NCI-H1417 (cell line): Measurements from ENCODE around the gene MYZAP.
A peak's percentile ranks its signal among the peaks of the same experiment; 100 is the strongest.
"Not testable (repeated sequence)": the region's sequence is repeated elsewhere in the genome, so short reads cannot be mapped to it uniquely, and the experiment has no call there.

Source experiments
- DNase-seq, 3 experiments: peaks; one replicate each; lab custom pipeline; 2025; lab: John Stamatoyannopoulos, UW

The MYZAP gene

DNA sequence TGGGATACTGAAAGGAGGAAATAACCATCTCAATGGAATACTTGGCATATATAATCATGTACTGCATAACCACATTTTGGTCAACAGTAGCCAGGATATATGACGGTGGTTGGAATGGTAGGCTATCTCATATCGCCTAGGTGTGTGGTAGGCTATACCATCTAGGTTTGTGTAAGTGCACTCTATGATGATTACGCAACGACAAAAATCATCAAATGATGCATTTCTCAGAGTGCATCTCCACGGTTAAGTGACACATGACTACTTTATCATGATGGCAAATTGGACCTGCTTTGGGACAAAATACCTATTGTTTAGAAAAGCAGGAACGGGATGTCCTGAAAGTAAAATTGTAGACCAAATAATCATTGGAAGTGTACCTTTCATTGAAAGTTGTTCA lies 2.8 kb downstream of the MYZAP start:
- DNase-seq: no peak

DNA sequence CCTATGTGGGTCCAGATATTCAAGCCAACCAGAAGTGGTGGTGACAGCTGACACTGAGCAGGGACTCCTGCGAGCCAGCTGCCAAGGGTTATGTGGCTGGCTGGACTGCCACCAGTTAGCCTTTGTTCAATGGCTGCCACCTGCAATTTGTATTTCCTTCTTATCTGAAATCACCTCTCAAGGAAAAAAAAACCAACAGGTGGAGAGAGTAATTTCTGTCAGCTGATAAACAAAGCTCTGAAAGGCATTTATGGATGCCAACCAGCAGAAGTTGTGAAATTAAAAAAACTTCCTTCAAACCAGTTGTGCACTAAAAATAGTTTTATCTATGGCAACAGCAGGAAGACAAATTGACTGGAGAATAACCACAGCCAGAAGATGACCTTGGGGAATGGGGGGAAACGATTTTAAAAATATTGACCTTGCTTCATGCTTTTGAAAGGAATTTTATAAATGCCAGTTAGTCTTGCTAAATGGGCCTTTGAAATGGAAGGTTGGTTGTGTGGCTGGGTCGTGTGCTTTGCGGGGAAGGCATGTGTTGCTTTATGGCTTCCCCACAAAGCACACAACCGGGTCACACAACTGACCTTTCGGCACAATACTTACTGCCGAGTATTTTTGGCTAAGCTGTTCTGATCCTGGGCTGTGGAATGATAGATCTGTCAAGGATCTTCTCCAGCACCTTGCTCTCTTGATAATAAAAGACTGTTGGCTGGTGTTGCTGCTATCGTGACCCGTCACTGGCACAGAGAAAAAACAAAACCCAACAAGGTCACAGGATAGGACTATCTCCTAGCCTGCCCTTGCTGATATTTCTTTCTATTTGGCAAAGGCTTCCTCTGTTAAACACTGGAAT lies 3.5 kb downstream of the MYZAP start:
- DNase-seq: peak in 2 of 3 experiments; percentile 31 to 74

DNA sequence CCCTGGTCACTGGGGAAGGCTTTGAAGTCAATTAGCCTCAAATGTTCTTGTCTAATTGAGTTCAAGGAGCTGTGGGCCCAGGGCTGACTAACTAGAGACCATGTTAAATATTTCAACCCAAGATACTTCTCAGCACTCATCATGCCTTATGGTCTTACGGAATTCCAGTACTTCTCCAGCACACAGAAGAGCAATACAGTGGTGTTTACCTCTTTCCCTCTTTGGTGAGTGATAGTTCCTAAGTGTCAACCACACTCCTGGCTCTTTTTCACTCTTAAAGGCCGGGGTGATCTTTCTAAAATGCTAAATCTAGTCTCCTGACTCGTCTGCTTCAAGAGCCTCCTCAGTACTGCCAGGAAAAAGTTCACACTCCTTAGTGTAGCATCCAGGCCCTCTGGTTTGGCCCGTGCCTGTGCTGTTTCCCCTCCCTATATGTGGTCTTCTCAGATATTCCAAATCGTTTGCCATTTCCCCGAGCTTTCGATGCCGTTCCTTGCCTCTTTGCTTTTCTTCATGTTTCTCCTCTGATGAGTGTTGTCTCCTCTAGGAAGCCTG lies 4.7 kb downstream of the MYZAP start:
- DNase-seq: no peak

DNA sequence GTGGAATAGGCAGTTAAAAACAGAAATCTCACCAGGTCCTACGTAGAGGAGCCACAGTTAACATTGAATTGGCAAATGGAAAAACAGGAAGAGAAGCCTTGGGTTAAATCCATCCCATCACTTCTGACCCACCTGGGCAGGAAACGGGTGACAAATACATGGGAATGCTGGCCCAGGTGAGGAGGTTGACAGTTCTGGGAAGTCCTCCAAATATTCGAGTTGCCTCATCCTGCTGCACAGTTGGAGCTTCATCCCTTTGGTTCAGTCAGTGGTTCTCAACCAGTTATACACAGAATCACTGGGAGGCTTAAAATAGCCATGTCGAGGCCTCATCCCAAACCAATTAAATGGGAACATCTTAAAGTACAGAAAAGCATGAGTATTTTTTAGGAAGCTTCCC lies 5.3 kb downstream of the MYZAP start:
- DNase-seq: no peak

DNA sequence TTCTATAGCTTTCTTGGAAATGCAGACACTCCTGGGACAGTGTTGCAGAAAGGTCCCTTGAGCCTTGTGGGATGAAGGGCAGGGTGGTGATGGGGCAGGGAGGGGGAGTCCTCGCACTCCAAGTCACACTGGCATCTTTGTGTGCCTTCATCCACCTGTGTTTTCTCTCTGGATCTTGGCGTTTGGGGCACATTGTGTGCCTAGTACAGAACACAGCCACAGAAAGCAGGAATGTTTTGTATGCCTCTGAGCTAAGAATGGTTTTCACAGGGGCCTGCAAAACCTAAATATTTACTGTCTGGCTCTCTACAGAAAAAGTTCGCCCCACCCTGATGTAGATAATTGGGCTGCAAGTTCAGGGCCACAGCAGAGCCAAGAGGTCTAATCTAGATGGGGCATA lies 5.7 kb downstream of the MYZAP start:
- DNase-seq: no peak

DNA sequence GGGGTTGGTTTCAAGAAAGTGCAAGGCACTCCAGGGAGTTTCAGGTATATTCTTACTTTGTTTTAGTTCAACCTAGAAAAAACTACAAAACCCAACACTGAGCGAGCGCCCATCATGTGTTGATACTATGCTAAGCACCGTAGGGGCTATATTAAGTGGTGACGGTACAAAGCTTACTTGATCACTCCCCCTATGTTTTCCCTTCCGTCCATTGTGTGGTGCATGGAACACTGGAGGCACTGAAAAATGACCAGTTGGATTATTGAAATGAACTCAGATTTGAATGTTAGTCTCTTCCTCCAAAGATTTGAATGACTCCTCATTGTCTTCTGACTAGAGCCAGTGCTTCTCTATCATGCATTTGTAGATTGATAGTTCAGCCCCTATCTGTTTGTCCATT lies 6.6 kb downstream of the MYZAP start:
- no peak for DNase-seq

DNA sequence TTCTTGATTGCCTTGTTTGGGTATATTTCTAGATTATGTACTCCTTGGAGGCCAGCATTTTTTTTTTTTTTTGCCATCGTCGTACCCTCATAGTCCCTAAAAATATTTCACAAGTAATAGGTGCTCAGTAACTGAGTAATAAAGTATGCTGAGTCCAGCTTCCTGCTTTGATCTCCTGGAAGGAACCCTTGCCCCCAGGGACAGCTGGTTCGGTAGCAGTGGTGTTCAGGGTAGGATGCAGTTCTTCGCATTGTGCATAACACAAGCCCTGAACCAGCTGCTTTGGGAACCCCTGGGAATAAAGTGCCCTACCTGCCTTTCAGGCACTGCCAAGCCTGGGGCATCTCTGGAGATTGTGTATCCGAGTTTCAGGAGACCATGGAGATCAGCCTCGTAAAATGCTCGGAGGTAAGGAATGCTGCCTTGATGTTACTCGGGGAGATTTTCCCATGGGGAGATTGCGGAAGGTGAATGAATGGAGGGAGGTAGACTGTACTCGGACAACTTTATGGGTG lies 7.6 kb downstream of the MYZAP start:
- DNase-seq: no peak

DNA sequence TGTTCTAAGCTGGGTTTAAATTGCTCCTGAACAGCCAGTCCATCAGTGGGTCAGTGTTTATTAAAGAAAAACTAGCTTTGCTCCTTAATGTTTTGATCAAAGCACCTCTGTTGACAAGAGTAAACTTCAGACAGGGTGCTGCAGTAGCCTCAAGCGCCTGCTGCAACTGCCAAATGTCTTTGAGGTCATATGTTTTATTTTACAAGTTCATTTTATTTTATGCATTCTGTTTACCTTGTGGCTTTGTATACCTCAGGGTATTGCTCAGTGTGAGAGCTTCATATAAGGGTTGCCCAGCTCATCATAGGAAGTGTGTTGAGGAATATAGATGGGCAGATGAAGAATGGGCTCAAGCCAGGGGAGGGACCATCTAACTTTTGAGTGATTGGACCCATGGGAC lies 8.5 kb downstream of the MYZAP start:
- DNase-seq: no peak

DNA sequence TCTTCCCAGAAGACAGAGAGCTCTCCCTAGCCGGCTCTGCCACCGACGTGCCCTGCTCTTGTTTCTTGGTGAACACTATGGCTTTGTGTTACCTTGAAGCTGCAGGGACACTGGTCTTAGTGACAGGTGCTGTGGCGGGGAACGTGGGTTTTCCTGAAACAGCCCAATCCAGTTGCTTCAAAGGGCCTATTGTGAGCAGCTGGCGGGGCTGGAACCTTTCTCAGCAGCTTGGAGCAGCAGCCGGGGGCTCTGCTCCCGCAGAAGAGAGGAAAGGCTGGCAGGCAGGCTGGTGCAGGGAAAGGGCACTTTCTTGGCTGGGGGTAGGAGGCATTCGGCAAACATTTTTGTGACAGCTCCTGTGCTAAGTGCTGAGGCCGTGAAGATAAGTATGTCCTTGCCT lies 12.8 kb downstream of the MYZAP start:
- no peak for DNase-seq

DNA sequence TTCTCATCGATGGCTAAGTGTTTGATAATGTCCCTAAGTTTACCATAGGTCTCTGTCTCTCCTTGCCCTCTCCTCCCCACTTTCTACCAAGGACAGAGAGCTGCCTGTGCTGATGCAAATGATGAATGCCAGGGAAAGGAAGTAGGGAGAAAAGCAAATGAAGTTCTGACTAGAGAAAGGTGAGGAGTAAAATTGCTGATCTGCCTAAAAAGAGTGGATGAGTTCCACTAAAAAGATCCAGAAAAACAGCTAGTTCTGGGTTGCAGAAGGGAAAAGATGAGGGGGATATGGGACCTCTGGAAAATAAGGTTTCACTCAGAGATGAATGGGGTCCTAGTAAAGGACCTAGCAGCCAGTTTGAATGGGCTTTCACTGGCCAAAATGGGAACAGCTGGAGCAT lies 13.8 kb downstream of the MYZAP start:
- no peak for DNase-seq

DNA sequence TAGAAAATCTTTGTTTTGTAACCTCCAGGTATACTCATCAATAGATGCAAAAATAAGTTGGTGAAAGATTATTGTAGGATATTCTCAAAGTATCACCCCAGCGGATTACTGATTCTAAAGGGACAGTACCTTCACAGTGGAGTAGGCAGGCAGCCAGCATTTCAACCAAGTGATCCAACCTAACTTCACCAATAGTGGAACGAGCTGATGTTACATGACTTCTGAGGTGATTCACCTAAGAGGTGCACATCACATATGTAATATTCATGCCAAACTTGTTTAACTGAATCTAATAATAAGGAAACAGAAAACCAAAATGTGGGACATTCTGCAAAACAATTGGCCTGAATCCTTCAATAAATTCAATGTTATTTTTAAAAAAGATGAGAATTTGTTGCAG lies 14.3 kb downstream of the MYZAP start:
- no peak for DNase-seq

DNA sequence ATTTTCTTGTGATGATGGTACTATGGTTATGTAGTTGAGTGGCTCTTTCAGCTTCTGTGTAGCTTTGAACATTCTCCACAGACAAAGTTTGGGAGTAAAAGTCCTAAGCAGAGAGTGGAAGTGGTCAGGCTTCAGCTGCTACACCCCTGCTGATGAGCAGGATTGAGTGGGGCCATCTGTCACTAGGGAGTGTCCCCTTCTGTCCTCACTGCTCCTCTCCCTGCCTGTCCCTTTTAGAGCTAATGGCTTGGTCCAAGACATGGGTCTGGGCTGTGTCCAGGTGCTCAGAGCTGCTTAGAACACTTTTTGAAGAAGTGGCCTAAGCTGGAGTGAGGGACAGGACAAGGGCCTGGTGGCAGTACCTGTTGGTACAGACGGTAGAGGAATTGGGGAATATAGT lies 15.1 kb downstream of the MYZAP start:
- no peak for DNase-seq

DNA sequence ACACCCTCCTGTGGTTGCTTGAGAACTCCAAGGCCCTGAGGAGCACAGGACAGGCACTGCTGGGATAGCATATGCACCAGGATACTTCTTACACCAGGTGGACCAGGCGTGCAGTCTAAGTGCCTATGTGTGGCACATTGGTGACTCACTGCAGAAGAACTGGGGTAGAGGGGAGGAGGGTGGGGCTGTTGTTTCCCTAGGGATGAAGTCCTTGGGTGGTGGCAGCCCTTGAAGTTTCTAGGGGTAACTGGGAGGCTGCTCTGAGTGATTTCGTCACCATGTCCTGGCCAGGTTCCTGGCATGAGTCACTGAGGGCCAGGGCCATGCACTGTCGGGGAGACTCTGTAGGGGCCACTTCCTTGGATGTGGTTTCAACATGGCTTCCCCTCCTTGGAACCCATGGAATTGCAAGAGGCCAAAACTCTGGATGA lies 15.9 kb downstream of the MYZAP start:
- no peak for DNase-seq

DNA sequence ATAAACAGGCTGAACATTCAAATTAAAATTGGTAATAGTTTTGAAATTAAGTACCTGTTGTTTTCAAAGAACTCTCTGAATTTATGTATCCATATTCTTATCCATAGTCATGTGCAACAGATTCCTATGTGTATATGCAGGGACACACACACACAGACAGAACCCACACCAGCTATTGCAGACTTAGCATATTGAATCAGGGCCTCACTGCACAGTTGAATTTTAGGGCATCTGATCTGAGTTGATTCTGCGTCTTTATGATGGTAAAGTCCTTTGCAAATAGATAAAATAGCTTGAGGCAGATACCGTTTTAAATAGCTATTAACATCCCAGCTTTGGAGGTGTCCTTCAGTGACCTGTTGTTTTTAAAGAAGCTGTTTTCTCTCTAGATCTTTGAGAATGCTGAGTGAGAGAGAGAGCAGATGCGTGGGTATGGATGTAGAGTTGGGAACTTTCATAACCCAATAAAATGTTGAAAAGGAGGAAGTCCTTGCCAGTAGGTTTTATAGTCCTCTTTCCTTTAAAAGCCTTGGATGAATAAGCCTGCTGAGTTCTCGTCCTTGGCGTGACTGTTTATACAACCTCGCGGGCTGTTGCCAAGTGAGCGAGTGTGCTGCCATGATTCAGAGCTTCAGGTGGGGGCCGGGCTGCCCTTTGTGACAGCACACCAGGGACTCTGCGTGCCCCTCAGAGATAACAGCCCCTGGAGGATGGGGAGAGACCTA lies 18.3 kb downstream of the MYZAP start:
- no peak for DNase-seq

DNA sequence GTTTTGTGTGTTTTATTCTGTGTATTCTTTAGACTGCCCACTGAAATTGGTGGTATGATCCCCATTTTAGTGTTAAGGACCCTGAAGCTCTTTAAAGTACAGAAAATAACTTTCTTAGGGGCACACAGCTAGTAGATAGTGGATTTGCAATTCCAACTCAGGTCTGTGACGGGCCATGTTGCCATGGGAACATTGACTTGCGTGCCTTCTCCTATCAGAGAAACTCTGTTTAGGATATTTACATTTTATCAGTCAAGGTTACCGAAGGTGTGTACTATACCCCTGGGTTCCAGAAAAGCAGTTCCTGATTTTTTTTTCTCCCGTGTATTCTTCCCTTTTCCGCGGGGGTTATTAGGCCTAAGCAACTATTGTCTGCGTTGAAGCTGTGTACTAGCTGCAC lies 19.4 kb downstream of the MYZAP start:
- DNase-seq: no peak

DNA sequence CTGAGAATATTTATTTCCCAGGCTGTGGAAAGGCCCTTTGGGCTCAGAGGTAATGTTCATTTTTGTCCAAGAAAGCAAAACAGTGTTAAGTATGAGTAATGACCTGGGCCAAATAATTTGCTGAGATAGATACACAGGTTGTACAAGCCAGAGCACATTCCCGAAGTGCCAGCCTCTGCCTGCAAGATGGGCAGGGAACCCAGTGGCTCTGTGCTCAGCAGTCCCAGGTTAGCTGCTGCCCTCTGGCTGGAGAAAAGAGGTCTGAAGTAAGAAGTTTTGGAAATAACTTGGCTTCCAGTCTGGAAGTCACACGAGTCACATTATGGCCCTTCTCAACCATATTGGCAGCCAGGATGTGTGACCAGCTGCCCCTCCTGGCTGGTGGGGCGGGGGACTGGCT lies 20.2 kb downstream of the MYZAP start:
- DNase-seq: no peak

DNA sequence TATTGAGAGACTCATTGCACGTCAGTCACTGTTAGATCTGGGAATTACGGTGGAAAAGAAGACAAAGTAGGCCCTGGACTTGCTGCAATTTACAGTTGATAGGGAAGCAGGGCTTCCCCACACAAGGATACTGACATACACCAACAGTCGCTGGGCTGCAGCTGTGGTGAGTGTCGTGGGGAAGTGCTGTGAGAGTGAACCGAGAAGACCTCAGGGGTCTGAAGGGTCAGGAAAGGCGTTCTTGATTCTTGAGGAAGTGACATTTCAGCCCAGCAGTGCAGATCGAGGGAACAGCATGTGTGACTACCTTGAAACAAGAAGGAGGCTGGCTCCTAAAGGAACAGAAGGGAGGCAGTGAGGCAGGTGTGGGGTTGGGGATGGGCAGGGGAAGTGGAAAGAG lies 22.5 kb downstream of the MYZAP start:
- no peak for DNase-seq

DNA sequence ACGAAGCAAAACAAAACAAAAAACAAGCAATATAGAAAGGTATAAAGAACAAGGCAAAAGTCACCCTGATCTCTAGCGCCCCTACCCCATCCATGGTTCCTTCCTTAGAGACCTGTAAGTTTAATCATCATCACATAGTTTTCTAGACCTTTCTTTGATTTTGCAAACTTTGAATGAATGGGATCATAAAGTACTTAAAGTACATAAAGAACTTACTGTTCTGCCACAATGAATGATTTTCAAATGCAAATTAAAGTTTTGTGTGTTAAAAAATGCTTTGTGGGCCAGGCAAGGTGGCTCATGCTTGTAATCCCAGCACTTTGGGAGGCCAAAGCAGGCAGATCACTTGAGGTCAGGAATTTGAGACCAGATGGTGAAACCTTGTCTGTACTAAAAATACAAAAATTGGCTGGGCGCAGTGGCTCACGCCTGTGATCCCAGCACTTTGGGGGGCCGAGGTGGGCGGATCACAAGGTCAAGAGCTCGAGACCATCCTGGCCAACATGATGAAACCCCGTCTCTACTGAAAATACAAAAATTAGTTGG lies 24.3 kb downstream of the MYZAP start:
- DNase-seq: not testable (repeated sequence)

DNA sequence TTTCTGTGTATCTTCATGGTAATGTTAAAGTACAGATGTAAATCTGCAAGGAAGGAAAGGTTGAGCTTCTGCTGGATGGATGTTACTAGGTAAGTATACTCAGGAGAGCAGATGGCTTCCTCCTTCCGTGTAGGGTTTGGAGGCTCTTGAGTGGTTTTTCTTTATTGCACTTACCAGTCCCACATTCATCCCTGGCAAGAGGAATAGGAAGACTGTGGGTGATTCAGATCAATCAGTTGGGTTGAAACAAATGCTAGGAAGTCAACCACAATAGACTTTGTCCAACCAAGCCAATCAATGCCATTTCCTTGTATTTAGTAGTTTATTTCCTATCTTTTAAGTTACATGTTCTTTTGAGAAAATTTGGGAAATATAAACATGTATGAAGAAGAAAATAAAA lies 26.6 kb downstream of the MYZAP start:
- DNase-seq: no peak

DNA sequence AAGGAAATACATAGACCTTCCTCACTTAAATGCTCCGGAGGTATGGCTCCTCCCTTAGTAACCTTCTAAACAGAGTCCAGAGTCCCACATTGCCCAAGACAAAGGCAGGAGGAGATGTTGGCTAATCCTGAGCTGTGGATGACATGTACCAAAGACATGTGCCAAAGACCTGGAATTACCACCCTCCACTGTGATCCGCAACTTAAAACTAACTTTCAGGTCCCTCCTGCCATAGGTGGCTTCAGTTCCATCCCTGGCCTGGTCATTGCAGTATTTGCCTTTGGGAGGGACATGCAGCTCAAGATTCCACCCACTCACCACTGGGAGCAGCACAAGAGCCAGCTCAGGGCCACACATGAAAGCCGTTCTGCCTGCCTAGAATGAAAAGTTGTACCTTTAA lies 28.0 kb downstream of the MYZAP start:
- DNase-seq: no peak

DNA sequence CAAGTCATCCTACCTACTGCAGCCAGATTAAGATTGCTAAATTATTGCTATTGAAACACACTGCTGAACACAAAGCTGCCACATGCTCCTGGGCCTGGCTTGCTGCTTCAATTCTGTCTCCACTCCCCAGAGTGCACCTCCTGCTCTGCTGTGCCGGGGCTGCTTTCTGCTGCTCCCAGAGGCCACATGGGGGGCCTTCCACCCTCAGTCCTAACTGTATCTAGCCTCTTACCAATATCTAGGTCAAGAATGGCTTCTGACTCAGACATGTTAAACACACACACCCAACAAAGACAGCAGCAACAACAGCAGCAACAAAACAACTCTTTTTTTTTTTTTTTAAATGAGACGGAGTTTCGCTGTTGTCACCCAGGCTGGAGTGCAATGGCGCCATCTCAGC lies 33.0 kb downstream of the MYZAP start:
- no peak for DNase-seq

DNA sequence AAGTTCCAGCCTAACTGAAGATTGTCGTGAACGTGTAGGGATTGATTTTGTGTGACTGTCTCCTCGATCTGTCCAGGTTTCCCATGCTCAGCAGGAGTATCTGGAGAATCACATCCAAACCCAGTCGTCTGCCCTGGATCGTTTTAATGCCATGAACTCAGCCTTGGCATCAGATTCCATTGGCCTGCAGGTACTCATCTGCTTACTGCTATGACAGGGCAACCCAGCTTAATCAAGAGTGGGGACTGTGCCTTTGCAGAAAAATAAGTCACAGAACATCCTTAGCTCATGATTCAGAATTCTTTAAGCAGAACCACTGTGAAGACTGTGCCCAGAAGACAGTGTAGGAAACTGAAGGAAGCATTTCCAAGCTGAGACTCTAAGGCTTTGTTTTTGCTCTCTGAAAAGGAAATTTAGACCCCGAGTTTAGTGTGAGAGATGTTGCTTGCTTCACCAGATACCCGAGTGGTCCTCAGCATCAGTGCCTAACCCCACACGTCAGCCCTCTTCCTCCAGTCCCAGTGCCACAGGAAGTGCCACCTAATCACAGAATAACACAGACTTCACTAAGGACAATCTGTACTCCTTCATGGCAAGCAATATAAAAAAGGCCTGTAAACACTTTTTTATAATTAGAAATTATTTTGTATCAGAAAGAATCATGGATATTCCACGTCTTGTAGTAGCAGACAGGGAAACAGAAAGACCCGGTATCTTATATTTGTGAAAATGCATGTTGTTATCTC lies 34.2 kb downstream of the MYZAP start:
- DNase-seq: no peak
